GM19328 (cell line): ENCODE measurements around the gene TBC1D25.

Experiments
- ATAC-seq: cut with Tn5 transposase; IDR thresholded peaks from one replicate; pipeline ENCODE4 v1.9.1; 2021; ENCODE audit warnings: mild to moderate bottlenecking, moderate library complexity; ENCODE audit not compliant: unreplicated experiment

Gene TBC1D25

GRCh38 chrX:48599341-48599740, 59.8 kb downstream of the TBC1D25 start:
- ATAC-seq = no peak

GRCh38 chrX:48600226-48600625, 60.7 kb downstream of the TBC1D25 start:
- no peak for ATAC-seq

DNA sequence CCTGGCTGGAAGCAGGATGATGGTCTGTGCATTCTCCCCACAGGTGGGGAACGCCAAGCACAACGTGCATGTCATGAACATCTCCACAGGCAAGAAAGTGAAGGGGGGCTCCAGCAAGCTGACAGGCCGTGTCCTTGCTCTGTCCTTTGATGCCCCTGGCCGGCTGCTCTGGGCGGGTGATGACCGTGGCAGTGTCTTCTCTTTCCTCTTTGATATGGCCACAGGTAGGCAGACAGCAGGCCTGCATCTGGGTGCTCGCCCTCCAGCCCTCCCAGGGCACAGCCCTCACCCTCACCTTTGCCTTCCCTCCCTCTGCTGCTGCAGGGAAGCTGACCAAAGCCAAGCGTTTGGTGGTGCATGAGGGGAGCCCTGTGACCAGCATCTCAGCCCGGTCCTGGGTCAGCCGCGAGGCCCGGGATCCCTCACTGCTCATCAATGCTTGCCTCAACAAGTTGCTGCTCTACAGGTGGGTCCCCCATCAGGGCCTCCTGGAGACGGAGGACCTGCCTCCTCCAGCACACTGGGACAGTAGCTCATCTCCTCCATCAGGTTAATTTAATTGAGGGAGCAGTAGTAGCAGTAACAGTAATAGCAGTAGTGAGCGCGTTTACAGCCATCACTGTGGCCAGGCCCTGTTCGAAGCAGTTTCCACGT, 62.4 kb downstream of the TBC1D25 start:
- ATAC-seq = no peak

DNA sequence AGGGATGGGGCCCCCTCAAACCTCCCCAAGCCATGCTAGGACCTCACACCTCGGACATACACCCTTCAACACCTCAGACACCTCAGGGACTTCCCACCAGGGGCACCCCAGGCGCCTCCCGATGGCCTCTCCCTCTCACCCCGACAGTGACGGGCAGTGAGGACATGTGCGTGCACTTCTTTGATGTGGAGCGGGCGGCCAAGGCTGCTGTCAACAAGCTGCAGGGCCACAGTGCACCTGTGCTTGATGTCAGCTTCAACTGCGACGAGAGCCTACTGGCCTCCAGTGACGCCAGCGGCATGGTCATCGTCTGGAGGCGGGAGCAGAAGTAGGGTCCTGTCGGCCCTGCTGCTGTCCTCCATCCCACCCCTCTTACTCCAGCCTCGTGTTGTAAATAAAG, 65.2 kb downstream of the TBC1D25 start:
- ATAC-seq = no peak

DNA sequence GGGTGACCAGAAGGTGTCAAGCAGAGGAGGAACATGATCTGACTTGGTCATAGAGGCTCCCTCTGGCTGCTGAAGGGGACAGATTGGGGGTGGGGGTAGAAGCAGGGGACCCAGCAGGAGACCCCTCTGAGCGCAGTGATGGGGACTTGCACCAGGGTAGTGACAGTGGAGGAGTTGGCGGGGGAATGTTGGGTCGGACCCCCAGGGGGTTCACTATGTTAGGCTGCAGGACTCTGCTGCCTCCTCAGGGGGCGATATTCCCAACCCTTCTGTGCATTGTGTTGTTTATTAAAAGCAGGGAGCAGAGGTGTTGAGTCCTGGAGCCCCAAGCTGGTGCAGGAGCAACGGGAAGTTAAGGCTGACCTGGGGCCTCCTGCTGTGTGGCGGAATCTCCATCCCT, 66.6 kb downstream of the TBC1D25 start:
- ATAC-seq = no peak

DNA sequence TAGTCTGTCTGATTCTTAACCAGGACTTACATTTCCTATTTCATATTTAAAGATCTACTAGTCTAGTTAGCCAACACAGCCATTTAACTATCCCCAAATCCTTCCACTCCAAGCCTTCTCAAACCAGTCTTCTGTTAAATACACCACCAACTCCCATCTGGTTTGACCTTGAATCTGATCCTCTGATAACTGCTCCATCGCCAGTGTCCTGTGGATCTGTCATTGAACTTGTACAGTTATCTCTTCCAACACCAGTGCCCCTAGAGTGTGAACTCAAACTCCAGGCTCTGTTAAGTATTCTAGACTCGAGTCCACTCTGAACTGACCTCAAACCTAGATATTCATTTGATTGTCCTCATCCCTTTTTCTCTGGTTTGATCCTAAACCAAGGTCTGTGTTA, 72.2 kb downstream of the TBC1D25 start:
- ATAC-seq = no peak
